HCT116 (cell line): ENCODE data around the gene MUC13.

Experiments used
- EGR1 ChIP-seq: IDR thresholded peaks from 2 replicates; pipeline ENCODE4 v1.6.1; 2012; ENCODE audit warnings: low read depth
- EZH2 ChIP-seq: fragments of 200-600 bp; sonication (generic); IDR thresholded peaks from 2 replicates; pipeline ENCODE4 v1.6.1; 2017; ENCODE audit warnings: antibody characterized with exemption, mixed run types
- SP1 ChIP-seq: IDR thresholded peaks from 2 replicates; pipeline ENCODE4 v1.6.1; 2012; ENCODE audit warnings: low read depth
- ZFX ChIP-seq: fragments of 450-650 bp; IDR thresholded peaks from 2 replicates; pipeline ENCODE4 v1.6.1; 2017
- TF ChIP-seq, protein P1 (sequence below): IDR thresholded peaks from 2 replicates; pipeline ENCODE4 v1.6.1; 2012
- TF ChIP-seq, protein P2 (sequence below), 3 experiments: fragments of 200-600 bp in 1 of 3; sonication (generic) in 1 of 3; IDR thresholded peaks in 2 of 3; conservative IDR thresholded peaks in 1 of 3; 2 replicates each; pipeline ENCODE4 v1.5.1; 2012 to 2017; ENCODE audit warnings: low read depth in 2 of 3, low read length in 2 of 3, antibody characterized with exemption in 1 of 3, borderline replicate concordance in 1 of 3, control low read depth in 1 of 3, mild to moderate bottlenecking in 1 of 3, mixed read lengths in 1 of 3, mixed run types in 1 of 3, moderate library complexity in 1 of 3; ENCODE audit not compliant: insufficient read depth in 1 of 3

DNA sequence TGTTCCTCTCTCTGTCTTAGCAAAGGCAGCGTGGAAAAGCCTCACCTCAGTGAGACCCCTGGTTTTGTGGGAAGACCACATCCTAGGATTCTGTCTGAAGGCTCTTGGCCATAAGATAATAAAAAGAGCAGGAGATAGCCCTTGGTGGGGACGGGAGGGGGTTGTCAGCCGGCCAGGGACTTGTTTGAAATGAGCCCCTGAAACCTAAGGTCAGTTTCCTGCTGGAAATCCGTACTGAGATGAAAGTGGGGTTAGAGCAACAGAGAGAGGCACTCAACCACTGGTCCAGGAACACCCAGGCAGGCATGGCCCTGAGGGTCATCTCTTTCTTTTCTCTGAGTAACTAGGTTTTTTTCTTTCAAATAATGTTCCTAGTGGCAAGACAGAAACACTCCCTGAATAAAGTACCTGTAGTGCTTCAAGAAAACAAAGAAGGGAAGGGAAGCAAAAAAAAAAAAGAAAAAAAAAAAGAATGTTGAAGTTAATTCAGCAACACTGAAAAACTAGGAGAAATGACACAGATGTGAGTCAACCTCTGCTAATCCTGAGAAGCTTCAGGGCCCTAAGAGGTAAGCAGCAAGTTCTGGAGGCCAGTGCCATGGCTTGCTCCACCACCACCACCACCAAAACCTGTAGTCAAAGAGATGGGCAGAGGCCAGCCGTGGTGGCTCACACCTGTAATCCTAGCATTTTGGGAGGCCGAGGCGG, 50.6 kb downstream of the MUC13 start:
- TF ChIP-seq, protein P1, sequence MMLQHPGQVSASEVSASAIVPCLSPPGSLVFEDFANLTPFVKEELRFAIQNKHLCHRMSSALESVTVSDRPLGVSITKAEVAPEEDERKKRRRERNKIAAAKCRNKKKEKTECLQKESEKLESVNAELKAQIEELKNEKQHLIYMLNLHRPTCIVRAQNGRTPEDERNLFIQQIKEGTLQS, result no peak
- TF ChIP-seq SP1 (no peak), ZFX (no peak), EGR1 (no peak), EZH2 (no peak)
- TF ChIP-seq, protein P2, sequence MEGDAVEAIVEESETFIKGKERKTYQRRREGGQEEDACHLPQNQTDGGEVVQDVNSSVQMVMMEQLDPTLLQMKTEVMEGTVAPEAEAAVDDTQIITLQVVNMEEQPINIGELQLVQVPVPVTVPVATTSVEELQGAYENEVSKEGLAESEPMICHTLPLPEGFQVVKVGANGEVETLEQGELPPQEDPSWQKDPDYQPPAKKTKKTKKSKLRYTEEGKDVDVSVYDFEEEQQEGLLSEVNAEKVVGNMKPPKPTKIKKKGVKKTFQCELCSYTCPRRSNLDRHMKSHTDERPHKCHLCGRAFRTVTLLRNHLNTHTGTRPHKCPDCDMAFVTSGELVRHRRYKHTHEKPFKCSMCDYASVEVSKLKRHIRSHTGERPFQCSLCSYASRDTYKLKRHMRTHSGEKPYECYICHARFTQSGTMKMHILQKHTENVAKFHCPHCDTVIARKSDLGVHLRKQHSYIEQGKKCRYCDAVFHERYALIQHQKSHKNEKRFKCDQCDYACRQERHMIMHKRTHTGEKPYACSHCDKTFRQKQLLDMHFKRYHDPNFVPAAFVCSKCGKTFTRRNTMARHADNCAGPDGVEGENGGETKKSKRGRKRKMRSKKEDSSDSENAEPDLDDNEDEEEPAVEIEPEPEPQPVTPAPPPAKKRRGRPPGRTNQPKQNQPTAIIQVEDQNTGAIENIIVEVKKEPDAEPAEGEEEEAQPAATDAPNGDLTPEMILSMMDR (IDR thresholded peaks at IDR 0.05 in 2 of 3, conservative IDR thresholded peaks at IDR 0.05 in 1 of 3; ENCODE audit: borderline replicate concordance in 1 of 3, insufficient read depth in 1 of 3, low read depth in 2 of 3, low read length in 2 of 3), result no peak
